ENCODE data around the gene SETBP1.

SETBP1 gene

GRCh38 chr18:44750774-44751173 lies 70.1 kb downstream of the SETBP1 start:
- Histone ChIP-seq H3K4me3 (ENCODE audit: low read length) (no peak overlapping the region), H3K9me3 (ENCODE audit: insufficient read depth, low read depth, low read length) (no peaks in the 10 kb centered on the region), H3K36me3 (ENCODE audit: insufficient read depth, low read depth, low read length) (no peaks in the 10 kb centered on the region), H3K27me3 (ENCODE audit: insufficient read depth, low read length) (no peaks in the 10 kb centered on the region), H3K9ac (ENCODE audit: low read depth, low read length) (no peak overlapping the region), H3K27ac (ENCODE audit: low read length) (no peak overlapping the region), H3K4me1 (ENCODE audit: insufficient read depth, low read length) (no peaks in the 10 kb centered on the region)

DNA sequence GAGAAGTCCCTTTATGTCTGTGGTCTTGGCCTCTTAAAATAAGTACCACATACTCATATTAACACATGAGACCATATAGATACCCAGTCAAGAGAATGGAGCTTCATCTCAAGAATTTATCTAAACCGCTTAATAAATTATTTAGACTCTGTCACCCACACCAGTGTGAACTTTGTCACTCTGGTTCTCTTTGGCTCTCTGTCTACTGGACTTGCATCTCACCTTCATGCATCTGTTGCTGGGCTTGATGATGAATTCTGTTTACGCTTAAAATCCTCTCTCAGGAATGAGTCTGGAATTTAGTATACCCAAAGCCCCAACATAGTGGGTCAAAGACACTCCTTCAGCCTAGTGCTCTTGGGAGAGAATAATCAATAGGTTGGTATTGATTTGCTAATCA lies 73.9 kb downstream of the SETBP1 start:
- H3K4me1 ChIP-seq (ENCODE audit: insufficient read depth, low read length) = no peaks in the 10 kb centered on the region
- H3K4me3 ChIP-seq (ENCODE audit: low read length) = no peak overlapping the region
- no peak overlapping the region for H3K27ac ChIP-seq (ENCODE audit: low read length)
- H3K9me3 ChIP-seq (ENCODE audit: insufficient read depth, low read depth, low read length) = no peaks in the 10 kb centered on the region
- no peaks in the 10 kb centered on the region for H3K27me3 ChIP-seq (ENCODE audit: insufficient read depth, low read length)
- no peak overlapping the region for H3K9ac ChIP-seq (ENCODE audit: low read depth, low read length)
- no peaks in the 10 kb centered on the region for H3K36me3 ChIP-seq (ENCODE audit: insufficient read depth, low read depth, low read length)

DNA sequence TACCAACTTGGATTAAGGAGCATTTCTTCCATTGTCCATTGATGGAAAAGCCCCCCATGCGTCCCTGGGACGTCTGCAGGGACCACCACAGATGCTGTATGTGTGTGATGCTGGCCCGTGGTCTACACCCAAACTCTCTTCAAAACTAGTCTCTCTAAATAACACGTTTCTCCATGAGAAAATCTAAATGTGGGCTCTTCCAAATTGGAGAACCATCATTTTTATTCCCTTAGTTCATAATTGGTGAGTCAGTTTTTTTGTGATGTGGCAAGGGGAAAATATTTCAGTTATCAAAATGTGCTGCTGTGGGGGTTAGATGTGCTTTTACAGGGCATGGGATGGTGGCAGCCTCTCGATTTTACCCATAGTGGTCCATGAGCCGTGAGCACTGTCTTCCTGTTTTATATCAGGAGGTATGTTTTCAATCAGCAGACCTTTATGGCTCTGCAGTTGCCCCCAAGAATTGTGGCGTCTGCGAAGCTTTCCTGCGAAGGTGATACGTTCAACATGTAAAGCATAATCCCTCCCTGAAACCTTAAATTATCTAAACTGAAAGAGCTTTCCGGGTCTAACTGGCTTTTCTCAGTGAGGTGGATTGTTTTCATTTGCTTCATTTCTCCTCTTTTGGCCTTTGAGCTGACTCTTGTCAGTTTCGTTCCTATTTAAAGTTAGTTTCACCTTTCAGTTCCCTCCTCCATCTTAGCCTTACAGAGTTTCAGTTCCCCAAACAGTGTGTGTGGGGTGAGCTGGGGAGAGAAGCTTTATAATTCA lies 78.4 kb downstream of the SETBP1 start:
- H3K4me1 ChIP-seq (ENCODE audit: insufficient read depth, low read length) = no peaks in the 10 kb centered on the region
- no peak overlapping the region for H3K27ac ChIP-seq (ENCODE audit: low read length)
- no peak overlapping the region for H3K9ac ChIP-seq (ENCODE audit: low read depth, low read length)
- H3K27me3 ChIP-seq (ENCODE audit: insufficient read depth, low read length) = no peaks in the 10 kb centered on the region
- H3K9me3 ChIP-seq (ENCODE audit: insufficient read depth, low read depth, low read length) = no peaks in the 10 kb centered on the region
- H3K4me3 ChIP-seq (ENCODE audit: low read length) = no peak overlapping the region
- no peaks in the 10 kb centered on the region for H3K36me3 ChIP-seq (ENCODE audit: insufficient read depth, low read depth, low read length)

DNA sequence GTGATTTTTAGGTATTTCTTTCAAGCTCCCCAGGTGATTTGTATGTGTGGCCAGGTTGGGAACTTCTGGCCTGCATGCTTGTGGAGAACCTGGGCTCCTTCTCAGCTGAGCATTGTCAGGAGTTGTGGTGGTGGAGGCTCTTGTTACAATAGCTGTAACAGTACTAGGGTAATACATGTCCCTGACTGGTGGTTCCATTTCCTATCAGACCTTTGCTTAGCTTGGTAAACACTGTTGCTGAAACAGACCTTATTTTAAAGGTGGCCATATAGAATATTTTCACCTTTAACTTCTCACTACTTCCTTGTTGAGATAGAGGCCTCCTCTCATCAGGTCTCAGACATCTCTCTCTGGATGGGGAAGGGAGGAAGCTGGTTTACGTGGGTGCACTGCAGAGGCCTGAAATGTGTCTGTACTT lies 79.2 kb downstream of the SETBP1 start:
- no peak overlapping the region for H3K9ac ChIP-seq (ENCODE audit: low read depth, low read length)
- no peaks in the 10 kb centered on the region for H3K4me1 ChIP-seq (ENCODE audit: insufficient read depth, low read length)
- no peak overlapping the region for H3K27ac ChIP-seq (ENCODE audit: low read length)
- no peaks in the 10 kb centered on the region for H3K9me3 ChIP-seq (ENCODE audit: insufficient read depth, low read depth, low read length)
- H3K4me3 ChIP-seq (ENCODE audit: low read length) = no peak overlapping the region
- no peaks in the 10 kb centered on the region for H3K27me3 ChIP-seq (ENCODE audit: insufficient read depth, low read length)
- no peaks in the 10 kb centered on the region for H3K36me3 ChIP-seq (ENCODE audit: insufficient read depth, low read depth, low read length)

DNA sequence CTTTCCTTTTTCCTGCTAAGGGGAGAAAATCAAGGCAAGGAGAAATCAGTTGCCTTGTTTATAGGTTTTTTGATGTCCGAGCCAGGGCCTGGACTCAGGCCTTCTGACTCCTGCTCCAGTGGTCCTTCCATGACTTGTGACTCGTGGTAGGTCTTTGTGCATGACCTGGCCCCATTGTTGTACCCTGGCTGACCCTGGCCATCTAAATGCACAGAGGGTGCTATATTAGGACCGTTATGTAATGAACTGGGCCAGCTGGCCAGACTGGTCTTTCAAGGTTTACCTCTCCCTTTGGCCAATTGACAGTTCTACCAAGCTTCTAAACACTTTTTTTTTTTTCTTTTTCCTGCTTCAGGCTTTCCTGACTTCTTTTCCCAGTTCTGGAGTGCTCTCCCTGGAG lies 81.1 kb downstream of the SETBP1 start:
- H3K9me3 ChIP-seq (ENCODE audit: insufficient read depth, low read depth, low read length) = no peaks in the 10 kb centered on the region
- H3K36me3 ChIP-seq (ENCODE audit: insufficient read depth, low read depth, low read length) = no peaks in the 10 kb centered on the region
- no peak overlapping the region for H3K4me3 ChIP-seq (ENCODE audit: low read length)
- no peak overlapping the region for H3K27ac ChIP-seq (ENCODE audit: low read length)
- no peaks in the 10 kb centered on the region for H3K27me3 ChIP-seq (ENCODE audit: insufficient read depth, low read length)
- no peak overlapping the region for H3K9ac ChIP-seq (ENCODE audit: low read depth, low read length)
- H3K4me1 ChIP-seq (ENCODE audit: insufficient read depth, low read length) = 0 out of 2 replicates have a peak, but pooled peaks cover 3% of the 10 kb centered on the region

DNA sequence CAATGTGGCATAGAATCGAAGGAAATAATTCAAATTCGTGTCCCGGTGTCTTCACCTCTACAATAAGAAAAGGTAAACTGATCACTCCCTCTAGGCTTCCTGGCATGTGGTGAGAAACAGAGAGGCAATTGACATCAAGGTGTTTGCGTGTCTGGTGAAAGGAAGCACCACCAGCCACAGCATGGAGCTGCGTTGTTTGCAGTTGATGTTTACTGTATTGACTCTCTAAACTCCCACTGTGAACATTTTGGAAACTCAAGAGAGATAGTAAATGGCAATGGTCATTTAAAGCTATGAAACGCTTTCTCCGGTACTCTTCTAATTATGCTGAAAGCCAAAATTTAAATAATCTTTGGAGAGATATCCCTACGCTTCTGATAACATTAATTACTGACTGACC lies 82.6 kb downstream of the SETBP1 start:
- H3K9me3 ChIP-seq (ENCODE audit: insufficient read depth, low read depth, low read length) = no peaks in the 10 kb centered on the region
- no peak overlapping the region for H3K9ac ChIP-seq (ENCODE audit: low read depth, low read length)
- H3K4me1 ChIP-seq (ENCODE audit: insufficient read depth, low read length) = 0 out of 2 replicates have a peak, but pooled peaks cover 3% of the 10 kb centered on the region
- no peaks in the 10 kb centered on the region for H3K36me3 ChIP-seq (ENCODE audit: insufficient read depth, low read depth, low read length)
- H3K4me3 ChIP-seq (ENCODE audit: low read length) = no peak overlapping the region
- no peaks in the 10 kb centered on the region for H3K27me3 ChIP-seq (ENCODE audit: insufficient read depth, low read length)
- no peak overlapping the region for H3K27ac ChIP-seq (ENCODE audit: low read length)

DNA sequence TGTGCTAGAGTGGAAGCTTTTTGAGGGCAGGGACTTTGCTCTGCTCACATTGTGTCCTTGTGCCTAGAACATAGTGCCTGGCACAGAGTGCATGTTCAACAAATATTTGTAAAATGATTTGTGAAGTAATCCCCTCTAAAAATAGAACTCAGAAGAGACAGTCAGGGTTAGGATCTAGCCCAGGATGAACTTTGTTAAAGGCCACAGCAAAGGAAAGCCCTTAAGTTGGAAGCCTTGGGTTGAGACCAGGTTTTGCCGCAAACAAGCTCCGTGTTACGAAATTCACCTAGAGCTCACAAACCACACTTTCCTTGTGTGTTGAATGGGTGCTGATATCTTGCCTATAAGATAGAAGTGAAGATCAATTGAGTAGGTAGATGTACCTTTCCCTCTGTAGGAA lies 84.2 kb downstream of the SETBP1 start:
- Histone ChIP-seq H3K4me1 (ENCODE audit: insufficient read depth, low read length) (0 out of 2 replicates have a peak, but pooled peaks cover 3% of the 10 kb centered on the region), H3K9ac (ENCODE audit: low read depth, low read length) (no peak overlapping the region), H3K9me3 (ENCODE audit: insufficient read depth, low read depth, low read length) (no peaks in the 10 kb centered on the region)

GRCh38 chr18:44765456-44765855 lies 84.8 kb downstream of the SETBP1 start:
- Histone ChIP-seq H3K36me3 (ENCODE audit: insufficient read depth, low read depth, low read length) (no peaks in the 10 kb centered on the region), H3K4me3 (ENCODE audit: low read length) (no peak overlapping the region), H3K27me3 (ENCODE audit: insufficient read depth, low read length) (no peaks in the 10 kb centered on the region), H3K4me1 (ENCODE audit: insufficient read depth, low read length) (0 out of 2 replicates have a peak, but pooled peaks cover 3% of the 10 kb centered on the region), H3K27ac (ENCODE audit: low read length) (no peak overlapping the region), H3K9ac (ENCODE audit: low read depth, low read length) (no peak overlapping the region), H3K9me3 (ENCODE audit: insufficient read depth, low read depth, low read length) (no peaks in the 10 kb centered on the region)

More for the DNA sequence above, 84.2 kb downstream of the SETBP1 start:
- Histone ChIP-seq H3K27ac (ENCODE audit: low read length) (no peak overlapping the region), H3K4me3 (ENCODE audit: low read length) (no peak overlapping the region), H3K27me3 (ENCODE audit: insufficient read depth, low read length) (no peaks in the 10 kb centered on the region), H3K36me3 (ENCODE audit: insufficient read depth, low read depth, low read length) (no peaks in the 10 kb centered on the region)

DNA sequence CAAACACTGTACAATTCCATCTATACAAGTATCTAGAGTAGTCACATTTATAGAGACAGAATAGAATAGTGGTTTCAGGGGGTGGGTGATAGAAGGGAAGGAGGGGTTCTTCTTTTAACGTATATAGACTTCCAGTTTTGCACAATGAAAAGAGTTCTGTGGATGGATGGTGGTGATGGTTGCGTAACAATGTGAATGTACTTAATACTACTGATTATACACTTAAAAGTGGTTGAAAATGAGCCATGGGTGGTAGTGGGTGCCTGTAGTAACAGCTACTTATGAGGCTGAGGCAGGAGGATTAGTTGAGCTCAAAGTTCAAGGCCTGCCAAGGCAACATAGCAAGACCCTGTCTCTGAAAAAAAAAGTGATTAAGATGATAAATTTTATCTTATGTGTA lies 85.8 kb downstream of the SETBP1 start:
- Histone ChIP-seq H3K27me3 (ENCODE audit: insufficient read depth, low read length) (no peaks in the 10 kb centered on the region), H3K9ac (ENCODE audit: low read depth, low read length) (no peak overlapping the region), H3K4me3 (ENCODE audit: low read length) (no peak overlapping the region), H3K36me3 (ENCODE audit: insufficient read depth, low read depth, low read length) (no peaks in the 10 kb centered on the region), H3K4me1 (ENCODE audit: insufficient read depth, low read length) (0 out of 2 replicates have a peak, but pooled peaks cover 3% of the 10 kb centered on the region), H3K27ac (ENCODE audit: low read length) (no peak overlapping the region), H3K9me3 (ENCODE audit: insufficient read depth, low read depth, low read length) (no peaks in the 10 kb centered on the region)

DNA sequence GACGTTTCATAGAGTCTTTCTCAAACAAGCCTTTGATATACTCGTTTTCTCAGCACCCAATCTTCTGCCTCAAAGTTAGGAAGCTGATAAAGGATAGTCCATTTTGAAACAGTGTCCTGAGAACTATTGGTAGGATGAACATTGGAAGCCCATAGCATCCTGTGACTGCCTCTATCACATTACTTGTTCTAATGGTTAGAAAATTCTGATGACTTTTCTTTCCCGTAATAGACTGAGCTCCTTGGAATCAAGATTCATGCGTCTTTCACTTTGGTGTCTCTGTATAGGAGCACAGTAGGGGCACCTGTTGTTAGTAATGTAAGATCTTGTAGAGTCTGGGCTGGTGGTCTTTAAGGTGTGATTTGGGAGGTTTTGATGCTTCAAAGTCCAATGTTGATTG lies 87.1 kb downstream of the SETBP1 start:
- Histone ChIP-seq H3K4me1 (ENCODE audit: insufficient read depth, low read length) (0 out of 2 replicates have a peak, but pooled peaks cover 3% of the 10 kb centered on the region), H3K4me3 (ENCODE audit: low read length) (no peak overlapping the region), H3K9ac (ENCODE audit: low read depth, low read length) (no peak overlapping the region), H3K9me3 (ENCODE audit: insufficient read depth, low read depth, low read length) (no peaks in the 10 kb centered on the region), H3K27me3 (ENCODE audit: insufficient read depth, low read length) (no peaks in the 10 kb centered on the region), H3K36me3 (ENCODE audit: insufficient read depth, low read depth, low read length) (no peaks in the 10 kb centered on the region), H3K27ac (ENCODE audit: low read length) (no peak overlapping the region)

GRCh38 chr18:44770641-44771040 lies 90.0 kb downstream of the SETBP1 start:
- Histone ChIP-seq H3K4me3 (ENCODE audit: low read length) (no peak overlapping the region), H3K9me3 (ENCODE audit: insufficient read depth, low read depth, low read length) (no peaks in the 10 kb centered on the region), H3K36me3 (ENCODE audit: insufficient read depth, low read depth, low read length) (no peaks in the 10 kb centered on the region), H3K9ac (ENCODE audit: low read depth, low read length) (no peak overlapping the region), H3K27ac (ENCODE audit: low read length) (no peak overlapping the region), H3K4me1 (ENCODE audit: insufficient read depth, low read length) (no peaks in the 10 kb centered on the region), H3K27me3 (ENCODE audit: insufficient read depth, low read length) (no peaks in the 10 kb centered on the region)

DNA sequence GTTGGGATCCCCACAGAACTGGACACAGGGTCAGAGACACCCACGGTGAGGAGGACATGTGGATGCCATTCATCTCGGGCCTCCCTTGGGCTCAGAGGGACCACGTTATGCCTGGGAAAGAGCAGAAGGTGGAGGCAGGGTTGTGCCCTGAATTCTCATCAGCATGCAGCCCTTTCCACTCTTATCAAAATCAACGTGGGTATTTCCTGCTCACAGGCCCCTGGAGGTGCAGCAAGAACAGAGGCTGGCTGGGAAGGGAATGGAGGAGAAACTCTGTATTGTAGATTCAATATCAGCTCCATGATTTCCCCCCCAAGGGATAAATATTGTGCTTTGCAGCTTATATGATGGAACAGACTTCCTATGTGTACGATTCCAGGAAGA lies 90.9 kb downstream of the SETBP1 start:
- Histone ChIP-seq H3K9me3 (ENCODE audit: insufficient read depth, low read depth, low read length) (no peaks in the 10 kb centered on the region), H3K4me1 (ENCODE audit: insufficient read depth, low read length) (no peaks in the 10 kb centered on the region), H3K36me3 (ENCODE audit: insufficient read depth, low read depth, low read length) (no peaks in the 10 kb centered on the region), H3K4me3 (ENCODE audit: low read length) (no peak overlapping the region), H3K27me3 (ENCODE audit: insufficient read depth, low read length) (no peaks in the 10 kb centered on the region), H3K9ac (ENCODE audit: low read depth, low read length) (no peak overlapping the region), H3K27ac (ENCODE audit: low read length) (no peak overlapping the region)
